ENCODE data around the gene LY6G5B.

DNA sequence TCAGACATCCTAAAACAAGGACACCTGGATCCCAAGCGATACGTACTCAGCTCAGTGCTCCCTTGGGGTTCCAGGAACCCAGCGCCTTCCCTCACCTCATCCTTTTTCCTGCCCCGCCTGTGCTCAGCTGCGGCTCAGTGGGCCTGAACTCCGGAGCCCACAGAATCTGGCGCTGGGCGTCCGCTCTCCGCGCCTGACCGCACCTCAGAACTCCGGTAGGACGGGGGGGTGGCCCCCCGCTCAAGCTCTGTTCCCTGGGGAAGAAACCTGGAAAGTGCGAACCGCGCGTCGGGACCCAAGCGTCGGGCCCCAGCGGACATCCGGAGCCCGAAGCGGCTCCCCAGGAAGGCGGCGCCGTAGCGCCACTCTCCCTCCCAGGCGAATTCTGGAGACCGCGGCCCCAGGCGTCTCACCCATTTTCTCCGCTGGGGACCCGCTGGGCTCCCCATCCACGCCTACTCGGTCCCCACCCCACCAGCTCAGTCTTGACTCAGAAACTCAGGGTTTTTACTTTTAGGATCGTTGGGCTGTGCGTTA is 11.4 kb downstream of the LY6G5B start:
- no peak for TF ChIP-seq EZH2phosphoT487 (IDR thresholded peaks at IDR 0.05; ENCODE audit: low read depth)
- TF ChIP-seq, protein P1, sequence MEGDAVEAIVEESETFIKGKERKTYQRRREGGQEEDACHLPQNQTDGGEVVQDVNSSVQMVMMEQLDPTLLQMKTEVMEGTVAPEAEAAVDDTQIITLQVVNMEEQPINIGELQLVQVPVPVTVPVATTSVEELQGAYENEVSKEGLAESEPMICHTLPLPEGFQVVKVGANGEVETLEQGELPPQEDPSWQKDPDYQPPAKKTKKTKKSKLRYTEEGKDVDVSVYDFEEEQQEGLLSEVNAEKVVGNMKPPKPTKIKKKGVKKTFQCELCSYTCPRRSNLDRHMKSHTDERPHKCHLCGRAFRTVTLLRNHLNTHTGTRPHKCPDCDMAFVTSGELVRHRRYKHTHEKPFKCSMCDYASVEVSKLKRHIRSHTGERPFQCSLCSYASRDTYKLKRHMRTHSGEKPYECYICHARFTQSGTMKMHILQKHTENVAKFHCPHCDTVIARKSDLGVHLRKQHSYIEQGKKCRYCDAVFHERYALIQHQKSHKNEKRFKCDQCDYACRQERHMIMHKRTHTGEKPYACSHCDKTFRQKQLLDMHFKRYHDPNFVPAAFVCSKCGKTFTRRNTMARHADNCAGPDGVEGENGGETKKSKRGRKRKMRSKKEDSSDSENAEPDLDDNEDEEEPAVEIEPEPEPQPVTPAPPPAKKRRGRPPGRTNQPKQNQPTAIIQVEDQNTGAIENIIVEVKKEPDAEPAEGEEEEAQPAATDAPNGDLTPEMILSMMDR (IDR thresholded peaks at IDR 0.05; ENCODE audit: low read depth, low read length): no peak

Measured in OCI-LY3 (cell line).